Mammary microvascular endothelial cell (primary cell): ENCODE measurements around the gene KXD1. TPM values are rescaled to one million over a fixed set of nuclear protein-coding genes. Genes with fewer than 3 reads are reported as not detected.

Experiments used
- total RNA-seq: library from RNA; depleted of rRNA; stranded (reverse); fragments of >200 nt; gene quantifications from 2 replicates; pipeline ENCODE4 v1.2.3, GENCODE V29; 2015

KXD1 gene
- 141 and 143 TPM in 2 replicates for total RNA-seq

GRCh38 chr19:18557411-18558201 is at the start of gene KXD1:
KXD1 (plus strand) TSS chr19:18557870; CDS start chr19:18562057, 4,187 bp downstream.

GRCh38 chr19:18521692-18522123 is 36.0 kb upstream of the KXD1 start, which contains the start of gene ELL:
ELL (minus strand) TSS chr19:18522070; CDS start chr19:18522055, 15 bp downstream.

GRCh38 chr19:18542941-18543813 is 14.5 kb upstream of the KXD1 start, which contains the start of gene FKBP8:
FKBP8 (minus strand) TSS chr19:18543573; CDS start chr19:18541970, 1,603 bp downstream.

GRCh38 chr19:18571564-18572344 is 14.1 kb downstream of the KXD1 start, which contains the start of gene UBA52:
UBA52 (plus strand) TSS chr19:18571857; CDS start chr19:18573301, 1,444 bp downstream.

GRCh38 chr19:18588611-18589379 is 31.1 kb downstream of the KXD1 start, which contains the start of gene REX1BD:
REX1BD (plus strand) TSS chr19:18588798; CDS start chr19:18588802, 4 bp downstream.

GRCh38 chr19:18606281-18607225 is 48.9 kb downstream of the KXD1 start, which contains the start of gene CRLF1:
CRLF1 (minus strand) TSS chr19:18606799; CDS start chr19:18606656, 143 bp downstream.

GRCh38 chr19:18612772-18613588 is 55.3 kb downstream of the KXD1 start, which contains the start of gene TMEM59L:
TMEM59L (plus strand) TSS chr19:18612870; CDS start chr19:18612959, 89 bp downstream.

Other genes with a start within 250 kb of the KXD1 start
- 333 and 341 TPM in 2 replicates for gene LSM4, start 234.8 kb upstream of the KXD1 start, total RNA-seq
- gene PGPEP1, start 217.3 kb upstream of the KXD1 start, total RNA-seq, result 8.5 and 18.4 TPM in 2 replicates
- gene GDF15, start 171.7 kb upstream of the KXD1 start, total RNA-seq, result 412 and 428 TPM in 2 replicates
- not detected in 2 replicates for gene LRRC25, start 160.2 kb upstream of the KXD1 start, total RNA-seq
- gene SSBP4, start 138.5 kb upstream of the KXD1 start, total RNA-seq, result 134 and 141 TPM in 2 replicates
- gene ISYNA1, start 119.7 kb upstream of the KXD1 start, total RNA-seq, result 24.8 and 26.0 TPM in 2 replicates
- 13.9 and 17.0 TPM in 2 replicates for gene ELL, start 35.8 kb upstream of the KXD1 start, total RNA-seq
- gene FKBP8, start 14.3 kb upstream of the KXD1 start, total RNA-seq, result 209 and 231 TPM in 2 replicates
- 814 and 1,089 TPM in 2 replicates for gene UBA52, start 14.0 kb downstream of the KXD1 start, total RNA-seq
- gene REX1BD, start 30.9 kb downstream of the KXD1 start, total RNA-seq, result 153 and 160 TPM in 2 replicates
- gene CRLF1, start 48.9 kb downstream of the KXD1 start, total RNA-seq, result 0.53 and 0.69 TPM in 2 replicates
- gene TMEM59L, start 55.0 kb downstream of the KXD1 start, total RNA-seq, result 0.07 TPM in 1 of 2 replicates, not detected in the other
- 3.4 and 5.4 TPM in 2 replicates for gene KLHL26, start 79.2 kb downstream of the KXD1 start, total RNA-seq
- gene CRTC1, start 125.8 kb downstream of the KXD1 start, total RNA-seq, result 2.0 and 3.7 TPM in 2 replicates
- not detected in 2 replicates for gene COMP, start 233.4 kb downstream of the KXD1 start, total RNA-seq